Astrocyte (in vitro differentiated cells and primary cell): ENCODE data around the gene CORO2B. TPM values are rescaled to one million over a fixed set of nuclear protein-coding genes. Genes with fewer than 3 reads are reported as not detected.

ENCODE experiments used
- DNase-seq: peaks from one replicate; pipeline ENCODE4 v3.0.0-alpha.2; 2010; ENCODE audit warnings: low read depth
- FAIRE-seq: peaks from 2 replicates; lab custom pipeline; 2011; peaks lifted over from hg19 to GRCh38; lab: Jason Lieb, UNC
- H2AFZ ChIP-seq: 2 replicates; pipeline ENCODE4 v1.6.0; 2012; ENCODE audit warnings: low read depth, low read length, inconsistent platforms
- H3K27ac ChIP-seq: 2 replicates; pipeline ENCODE4 v1.5.1; 2011; ENCODE audit warnings: low read depth, low read length, inconsistent platforms
- H3K27me3 ChIP-seq: 2 replicates; pipeline ENCODE4 v1.6.0; 2011; ENCODE audit warnings: low read length, inconsistent platforms; ENCODE audit not compliant: insufficient read depth
- H3K36me3 ChIP-seq: 2 replicates; pipeline ENCODE4 v1.5.1; 2011; ENCODE audit warnings: low read length, inconsistent platforms; ENCODE audit not compliant: insufficient read depth
- H3K4me1 ChIP-seq: 2 replicates; pipeline ENCODE4 v1.5.1; 2011; ENCODE audit warnings: low read length, inconsistent platforms; ENCODE audit not compliant: insufficient read depth
- H3K4me2 ChIP-seq: 2 replicates; pipeline ENCODE4 v1.6.0; 2012; ENCODE audit warnings: low read length, inconsistent platforms
- H3K4me3 ChIP-seq: 2 replicates; pipeline ENCODE4 v1.5.1; 2011; ENCODE audit warnings: low read depth, mild to moderate bottlenecking, low read length, inconsistent platforms; ENCODE audit not compliant: insufficient read depth
- H3K79me2 ChIP-seq: 2 replicates; pipeline ENCODE4 v1.6.0; 2012; ENCODE audit warnings: mild to moderate bottlenecking, low read length, inconsistent platforms; ENCODE audit not compliant: insufficient read depth
- H3K9ac ChIP-seq: 2 replicates; pipeline ENCODE4 v1.6.0; 2012; ENCODE audit warnings: mild to moderate bottlenecking, low read length, inconsistent platforms
- H3K9me3 ChIP-seq: 2 replicates; pipeline ENCODE4 v1.5.1; 2012; ENCODE audit warnings: low read depth, mild to moderate bottlenecking, low read length, inconsistent platforms; ENCODE audit not compliant: insufficient read depth
- H4K20me1 ChIP-seq: 2 replicates; pipeline ENCODE4 v1.6.0; 2012; ENCODE audit warnings: low read length, inconsistent platforms; ENCODE audit not compliant: insufficient read depth
- H3K27ac Mint-ChIP-seq: one replicate; pipeline ENCODE4 v1.8.0; 2021; ENCODE audit warnings: mild to moderate bottlenecking, mixed read lengths; ENCODE audit not compliant: unreplicated experiment
- H3K27me3 Mint-ChIP-seq: one replicate; pipeline ENCODE4 v1.8.0; 2021; ENCODE audit warnings: low read depth, mixed read lengths; ENCODE audit not compliant: unreplicated experiment
- H3K36me3 Mint-ChIP-seq: one replicate; pipeline ENCODE4 v1.8.0; 2021; ENCODE audit warnings: low read depth, mixed read lengths; ENCODE audit not compliant: unreplicated experiment
- H3K4me1 Mint-ChIP-seq: one replicate; pipeline ENCODE4 v1.8.0; 2021; ENCODE audit warnings: low read depth, mixed read lengths; ENCODE audit not compliant: unreplicated experiment
- H3K4me3 Mint-ChIP-seq: one replicate; pipeline ENCODE4 v1.8.0; 2021; ENCODE audit warnings: mild to moderate bottlenecking, moderate library complexity, mixed read lengths; ENCODE audit not compliant: unreplicated experiment
- H3K9me3 Mint-ChIP-seq: one replicate; pipeline ENCODE4 v1.8.0; 2021; ENCODE audit warnings: mild to moderate bottlenecking, mixed read lengths; ENCODE audit not compliant: unreplicated experiment
- CTCF ChIP-seq: IDR thresholded peaks from 2 replicates; pipeline ENCODE4 v1.5.1; 2011; ENCODE audit warnings: low read depth, mild to moderate bottlenecking, inconsistent platforms, low read length, moderate library complexity; ENCODE audit not compliant: insufficient read depth
- EZH2 ChIP-seq: IDR thresholded peaks from 2 replicates; pipeline ENCODE4 v1.6.1; 2012; ENCODE audit warnings: mild to moderate bottlenecking, low read length, inconsistent platforms; ENCODE audit not compliant: insufficient read depth
- total RNA-seq: library from RNA; stranded (reverse); gene quantifications from 2 replicates; pipeline ENCODE4 v1.2.1, GENCODE V29; 2021

Gene CORO2B
- total RNA-seq, 1 donor from 2014 or later: 7.4 TPM

DNA sequence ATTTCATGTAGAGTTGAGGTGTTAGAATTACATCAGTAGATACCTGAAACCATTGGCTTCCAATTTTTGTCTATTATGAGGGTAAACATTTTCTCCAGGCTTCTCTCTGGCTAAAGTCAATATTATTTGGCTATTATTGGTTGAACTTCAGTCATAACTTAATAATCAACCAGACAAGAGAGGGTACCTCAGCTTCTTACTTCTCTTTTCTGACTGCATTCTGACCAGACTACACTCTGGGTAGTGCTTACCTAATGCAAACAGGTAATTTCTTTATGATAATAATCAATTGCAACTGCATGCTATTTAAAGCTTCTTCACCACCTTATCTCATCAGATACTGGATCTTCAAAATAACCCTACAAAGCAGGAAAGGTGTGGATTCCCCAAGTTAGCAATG, 156.8 kb downstream of the CORO2B start:
- no peak for TF ChIP-seq EZH2
- TF ChIP-seq CTCF: no peak
- Histone ChIP-seq H3K4me1 (no peaks in the 10 kb centered on the region), H3K27ac (no peak overlapping the region), H3K79me2 (no peaks in the 10 kb centered on the region), H3K4me2 (no peak overlapping the region), H3K4me3 (no peak overlapping the region), H3K9me3 (no peaks in the 10 kb centered on the region), H2AFZ (no peak overlapping the region), H3K9ac (no peak overlapping the region), H4K20me1 (no peaks in the 10 kb centered on the region), H3K27me3 (peaks cover 2% of the 10 kb centered on the region), H3K36me3 (no peaks in the 10 kb centered on the region)
- H3K4me1 Mint-ChIP-seq: peaks cover 2% of the 10 kb centered on the region
- no peak overlapping the region for H3K27ac Mint-ChIP-seq
- H3K27me3 Mint-ChIP-seq: peaks cover 22% of the 10 kb centered on the region
- H3K36me3 Mint-ChIP-seq: peaks cover 2% of the 10 kb centered on the region
- DNase-seq (no peak), FAIRE-seq (no peak)
- no peaks in the 10 kb centered on the region for H3K9me3 Mint-ChIP-seq
- no peak overlapping the region for H3K4me3 Mint-ChIP-seq

DNA sequence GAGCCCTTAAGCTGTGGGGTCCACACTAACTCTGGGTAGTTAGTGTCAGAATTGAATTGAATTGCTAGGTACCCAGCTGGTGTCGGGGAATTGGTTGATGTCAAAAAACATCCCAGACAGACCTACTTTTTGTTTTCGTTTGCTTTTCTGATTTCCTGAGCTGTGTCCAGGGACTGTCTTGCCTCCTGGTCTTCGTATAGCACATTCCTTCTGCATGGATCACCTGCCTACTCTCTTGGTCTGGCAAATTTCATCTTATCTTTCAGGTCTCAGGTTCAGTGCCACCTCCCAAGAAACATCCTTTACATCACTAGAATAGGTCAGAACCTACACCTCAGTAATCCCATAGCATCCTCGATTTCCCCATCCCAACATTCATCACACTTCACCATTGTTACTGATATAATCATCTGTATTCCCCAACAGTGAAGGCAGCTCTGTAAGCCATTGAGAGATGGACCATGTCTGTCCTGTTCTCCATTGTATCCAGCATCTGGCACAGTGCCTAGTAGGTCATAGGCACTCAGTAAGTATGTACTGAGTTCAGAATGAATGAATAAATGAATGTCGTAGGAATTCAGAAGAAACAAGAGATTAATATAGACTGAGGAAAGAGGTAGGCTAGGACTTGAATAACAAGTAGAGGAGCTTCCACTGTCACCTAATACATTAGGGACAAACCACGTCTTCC, 160.7 kb downstream of the CORO2B start:
- Histone ChIP-seq H3K36me3 (no peaks in the 10 kb centered on the region), H3K27ac (no peak overlapping the region), H4K20me1 (no peaks in the 10 kb centered on the region), H3K9me3 (no peaks in the 10 kb centered on the region), H2AFZ (no peak overlapping the region), H3K9ac (no peak overlapping the region), H3K79me2 (no peaks in the 10 kb centered on the region), H3K4me3 (no peak overlapping the region), H3K4me1 (no peaks in the 10 kb centered on the region), H3K4me2 (no peak overlapping the region), H3K27me3 (peaks cover 2% of the 10 kb centered on the region)
- peaks cover 2% of the 10 kb centered on the region for H3K4me1 Mint-ChIP-seq
- H3K4me3 Mint-ChIP-seq: no peak overlapping the region
- DNase-seq (no peak), FAIRE-seq (no peak)
- no peak overlapping the region for H3K27ac Mint-ChIP-seq
- TF ChIP-seq CTCF (no peak), EZH2 (no peak)
- H3K36me3 Mint-ChIP-seq: no peaks in the 10 kb centered on the region
- H3K27me3 Mint-ChIP-seq: peaks cover 10% of the 10 kb centered on the region
- H3K9me3 Mint-ChIP-seq: no peaks in the 10 kb centered on the region

DNA sequence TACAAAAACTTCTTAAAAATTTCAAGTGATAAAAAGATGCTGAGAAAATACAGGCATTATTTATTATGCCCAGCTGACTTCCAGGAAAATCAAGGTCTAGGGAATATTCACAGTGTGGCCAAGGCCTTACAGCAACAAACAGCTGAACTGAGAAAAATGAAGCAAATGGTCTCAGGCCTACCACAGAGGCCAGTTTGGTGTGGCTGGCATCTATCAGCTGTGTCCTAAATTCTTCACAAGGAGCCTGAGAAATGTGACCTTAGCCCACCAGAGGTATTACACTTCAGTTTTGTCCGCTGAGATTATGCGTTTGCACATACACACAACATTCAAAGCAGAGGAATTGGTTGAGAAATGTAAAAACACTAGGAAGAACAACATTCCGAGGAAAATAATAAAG, 164.5 kb downstream of the CORO2B start:
- Mint-ChIP-seq H3K4me3 (no peak overlapping the region), H3K27me3 (peaks cover 5% of the 10 kb centered on the region), H3K4me1 (peaks cover 2% of the 10 kb centered on the region), H3K27ac (no peak overlapping the region), H3K9me3 (no peaks in the 10 kb centered on the region), H3K36me3 (no peaks in the 10 kb centered on the region)
- no peak overlapping the region for H2AFZ ChIP-seq
- DNase-seq (no peak), FAIRE-seq (no peak)
- no peaks in the 10 kb centered on the region for H3K36me3 ChIP-seq
- no peaks in the 10 kb centered on the region for H3K9me3 ChIP-seq
- H3K4me3 ChIP-seq: no peak overlapping the region
- no peaks in the 10 kb centered on the region for H4K20me1 ChIP-seq
- H3K4me2 ChIP-seq: no peak overlapping the region
- H3K9ac ChIP-seq: no peak overlapping the region
- TF ChIP-seq CTCF: no peak
- no peak for TF ChIP-seq EZH2
- H3K79me2 ChIP-seq: no peaks in the 10 kb centered on the region
- no peaks in the 10 kb centered on the region for H3K4me1 ChIP-seq
- H3K27me3 ChIP-seq: peaks cover 2% of the 10 kb centered on the region
- H3K27ac ChIP-seq: no peak overlapping the region
